Bone marrow (tissue), 2 donors: ENCODE data around the gene MYRFL.
"Not testable (repeated sequence)": the region's sequence is repeated elsewhere in the genome, so short reads cannot be mapped to it uniquely, and the experiment has no call there.

ENCODE experiments used
- DNase-seq, 2 donors: peaks; one replicate each; lab custom pipeline; 2025; lab: John Stamatoyannopoulos, UW

The MYRFL gene

DNA sequence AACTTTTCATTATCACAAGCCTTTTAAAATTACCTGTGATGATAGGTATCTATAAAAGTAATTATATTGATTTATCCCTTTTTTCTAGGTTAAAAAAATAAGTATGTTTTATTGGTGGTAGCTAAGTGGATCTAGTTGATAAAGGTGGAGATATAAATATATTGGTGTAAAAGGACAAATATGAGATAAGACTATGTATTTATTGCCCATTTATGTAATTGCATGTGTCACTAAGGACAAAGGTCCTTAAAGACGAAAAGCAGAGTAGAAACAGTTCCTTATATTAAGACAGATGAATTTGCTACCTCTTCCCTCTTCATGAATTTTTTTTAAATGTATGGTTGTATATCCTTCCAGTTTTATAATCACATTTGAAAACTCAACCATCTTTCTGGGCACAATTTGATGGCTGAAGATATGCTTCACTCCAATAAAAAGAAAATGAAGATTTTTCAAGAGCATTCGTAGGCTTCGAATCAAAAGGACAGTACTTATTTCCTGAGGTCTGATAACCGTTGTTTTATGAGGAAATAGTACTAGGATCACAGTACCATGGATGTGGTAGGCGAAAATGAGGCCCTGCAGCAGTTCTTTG is at the start of gene MYRFL:
Gene MYRFL (plus strand): TSS at position 262 of the 595 bp plus-strand sequence. CDS start 291 bp downstream, at position 553.
- DNase-seq: no peak

DNA sequence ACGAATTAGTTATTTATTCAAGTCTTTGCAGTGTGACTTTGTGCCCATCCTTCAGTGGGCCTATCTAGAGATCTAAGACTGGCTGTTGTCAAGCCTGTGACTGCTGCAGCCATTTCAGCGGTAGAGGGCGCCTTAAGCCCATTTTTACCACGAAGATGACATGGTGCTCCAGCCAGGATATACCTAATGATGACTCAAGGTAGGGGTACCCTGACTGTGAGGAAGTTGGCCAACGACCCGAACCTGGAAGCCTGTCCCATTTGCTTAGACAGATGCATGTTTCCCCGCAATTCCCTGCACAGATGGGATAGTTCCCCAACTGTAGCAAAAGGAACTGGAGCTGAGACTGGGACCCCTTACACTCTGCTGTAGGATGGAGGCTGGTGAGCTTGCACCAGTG is 45.1 kb upstream of the MYRFL start:
- no peak for DNase-seq

DNA sequence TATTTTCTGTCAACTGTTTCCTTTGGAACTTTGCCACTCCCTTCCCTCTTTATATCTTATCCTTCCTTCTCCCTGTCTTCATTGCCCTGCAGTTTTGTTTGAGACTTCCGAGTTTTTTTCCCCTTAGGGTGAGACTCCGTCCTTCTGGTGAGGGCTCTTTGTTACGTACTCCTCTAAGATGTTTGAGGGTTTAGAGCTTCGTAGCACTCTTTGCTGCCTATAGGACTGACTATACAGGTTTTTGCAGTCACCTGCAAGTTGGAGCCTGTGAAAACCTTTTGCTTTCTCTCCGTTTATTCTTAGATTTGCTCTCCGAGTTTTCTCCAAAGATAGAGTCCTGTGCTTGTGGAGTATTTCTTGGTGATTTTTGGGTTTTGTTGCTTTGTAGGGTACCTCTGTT is 41.7 kb upstream of the MYRFL start:
- no peak for DNase-seq

DNA sequence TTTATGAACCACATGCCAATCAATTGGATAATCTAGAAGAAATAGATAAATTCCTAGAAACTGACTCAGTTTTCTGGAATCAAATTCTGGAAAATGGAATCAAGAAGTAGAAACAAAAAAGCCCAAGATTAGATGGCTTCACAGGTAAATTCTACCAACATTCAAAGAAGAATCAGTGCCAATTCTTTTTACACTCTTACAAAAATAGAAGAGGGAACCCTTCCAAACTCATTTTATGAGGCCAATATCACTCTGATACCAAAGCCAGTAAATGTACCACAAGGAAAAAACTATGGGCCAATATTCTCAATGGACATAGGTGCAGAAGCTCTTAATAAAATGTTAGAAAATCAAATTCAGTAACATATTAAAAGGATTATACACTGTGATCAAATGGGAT is 35.7 kb upstream of the MYRFL start:
- no peak for DNase-seq

DNA sequence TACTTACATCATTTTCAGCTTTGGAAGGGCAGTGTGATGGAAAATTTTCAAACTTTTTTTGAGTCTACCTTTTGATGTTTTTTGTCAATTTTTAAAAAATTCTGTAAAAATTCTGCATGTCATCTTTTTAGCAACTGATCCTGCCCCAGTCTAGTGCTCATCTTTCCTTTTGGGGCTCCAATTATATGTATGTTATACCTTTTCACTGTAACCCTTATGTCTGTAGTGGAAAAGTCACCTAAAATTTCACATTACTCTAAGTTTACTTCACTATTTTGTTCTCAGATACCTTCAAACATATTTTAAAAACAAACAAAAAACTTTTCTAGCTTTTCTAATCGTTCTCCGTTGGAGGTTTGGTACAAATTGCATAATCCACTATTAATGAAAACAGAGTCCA is 32.5 kb upstream of the MYRFL start:
- no peak for DNase-seq

DNA sequence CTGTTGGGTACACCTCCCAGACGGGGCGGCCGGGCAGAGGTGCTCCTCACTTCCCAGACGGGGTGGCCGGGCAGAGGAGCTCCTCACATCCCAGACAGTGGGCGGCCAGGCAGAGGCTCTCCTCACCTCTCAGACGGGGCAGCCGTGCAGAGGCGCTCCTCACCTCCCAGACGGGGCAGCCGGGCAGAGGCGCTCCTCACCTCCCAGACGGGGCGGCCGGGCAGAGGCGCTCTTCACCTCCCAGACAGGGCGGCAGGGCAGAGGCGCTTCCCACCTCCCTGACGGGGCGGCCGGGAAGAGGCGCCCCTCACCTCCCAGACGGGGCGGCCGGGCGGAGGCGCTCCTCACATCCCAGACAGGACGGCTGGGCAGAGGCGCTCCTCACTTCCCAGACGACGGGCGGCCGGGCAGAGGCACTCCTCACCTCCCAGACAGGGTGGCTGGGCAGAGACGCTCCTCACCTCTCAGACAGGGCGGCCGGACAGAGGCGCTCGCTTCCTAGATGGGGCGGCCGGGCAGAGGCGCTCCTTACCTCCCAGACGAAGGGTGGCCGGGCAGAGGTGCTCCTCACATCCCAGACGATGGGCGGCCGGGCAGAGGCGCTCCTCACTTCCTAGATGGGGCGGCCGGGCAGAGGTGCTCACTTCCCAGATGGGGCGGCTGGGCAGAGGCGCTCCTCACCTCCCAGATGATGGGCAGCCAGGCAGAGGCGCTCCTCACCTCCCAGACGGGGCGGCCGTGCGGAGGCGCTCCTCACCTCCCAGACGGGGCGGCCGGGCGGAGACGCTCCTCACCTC is 17.7 kb upstream of the MYRFL start:
- DNase-seq: not testable (repeated sequence)

DNA sequence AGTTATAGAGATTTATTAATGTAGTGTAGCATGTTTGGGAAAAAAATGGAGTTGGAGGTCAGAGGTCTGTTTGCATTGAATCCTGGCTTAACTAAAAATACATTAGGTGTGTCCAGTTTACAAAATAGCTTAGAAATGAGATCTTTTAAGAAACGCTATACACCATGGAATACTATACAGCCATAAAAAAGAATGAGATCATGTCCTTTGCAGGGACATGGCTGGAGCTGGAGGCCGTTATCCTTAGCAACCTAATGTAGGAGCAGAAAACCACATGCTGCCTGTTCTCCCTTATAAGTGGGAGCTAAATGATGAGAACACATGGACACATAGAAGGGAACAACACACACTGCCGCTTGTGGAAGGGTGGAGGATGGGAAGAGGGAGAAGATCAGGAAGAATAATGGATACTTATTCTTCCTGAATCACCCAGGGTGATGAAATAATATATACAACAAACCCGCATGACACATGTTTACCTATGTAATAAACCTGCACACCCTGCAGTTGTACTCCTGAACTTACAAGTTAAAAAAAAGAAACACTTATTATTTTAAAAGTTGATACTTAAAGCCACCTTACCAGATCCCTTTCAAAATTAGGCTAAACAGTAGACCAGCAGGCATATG is 14.0 kb upstream of the MYRFL start:
- no peak for DNase-seq

DNA sequence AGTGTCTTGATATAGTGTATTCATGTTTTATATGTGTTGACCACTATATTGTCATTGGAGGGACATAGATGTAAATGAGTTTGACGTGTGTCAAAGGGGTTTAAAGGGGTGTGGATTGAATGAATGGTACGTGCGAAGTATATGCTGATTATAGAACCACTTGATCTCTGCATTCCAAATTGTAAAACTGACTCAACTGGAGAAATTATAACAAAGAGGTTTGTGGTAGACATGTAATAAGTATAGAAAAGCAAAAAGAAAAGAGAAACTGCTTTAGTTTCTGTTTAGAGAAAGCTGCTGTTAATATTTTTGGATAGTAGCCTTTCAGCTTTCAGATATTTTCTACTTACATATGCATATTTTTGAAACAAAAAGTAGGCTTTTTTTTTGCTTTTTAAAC is 8.9 kb upstream of the MYRFL start:
- no peak for DNase-seq

DNA sequence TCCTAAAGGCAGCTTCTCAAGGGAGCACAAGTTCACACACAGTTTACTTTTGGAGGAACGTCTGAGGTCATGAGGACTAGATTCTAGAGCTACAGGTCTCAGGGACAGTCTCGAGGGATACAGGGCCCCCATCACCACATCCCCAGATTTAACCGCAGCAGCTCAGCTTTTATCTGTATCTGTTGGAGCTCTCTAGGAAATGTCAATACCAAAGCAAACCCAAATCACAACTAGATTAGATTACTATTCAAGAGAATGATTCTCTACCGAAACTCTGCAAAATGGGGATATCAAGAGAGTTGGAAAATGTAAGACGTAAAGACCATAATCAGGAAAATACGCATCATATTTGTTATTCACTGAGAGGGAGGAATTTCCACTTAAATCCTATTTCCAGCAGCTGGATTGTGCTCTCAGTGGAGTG is 4.0 kb upstream of the MYRFL start:
- no peak for DNase-seq

DNA sequence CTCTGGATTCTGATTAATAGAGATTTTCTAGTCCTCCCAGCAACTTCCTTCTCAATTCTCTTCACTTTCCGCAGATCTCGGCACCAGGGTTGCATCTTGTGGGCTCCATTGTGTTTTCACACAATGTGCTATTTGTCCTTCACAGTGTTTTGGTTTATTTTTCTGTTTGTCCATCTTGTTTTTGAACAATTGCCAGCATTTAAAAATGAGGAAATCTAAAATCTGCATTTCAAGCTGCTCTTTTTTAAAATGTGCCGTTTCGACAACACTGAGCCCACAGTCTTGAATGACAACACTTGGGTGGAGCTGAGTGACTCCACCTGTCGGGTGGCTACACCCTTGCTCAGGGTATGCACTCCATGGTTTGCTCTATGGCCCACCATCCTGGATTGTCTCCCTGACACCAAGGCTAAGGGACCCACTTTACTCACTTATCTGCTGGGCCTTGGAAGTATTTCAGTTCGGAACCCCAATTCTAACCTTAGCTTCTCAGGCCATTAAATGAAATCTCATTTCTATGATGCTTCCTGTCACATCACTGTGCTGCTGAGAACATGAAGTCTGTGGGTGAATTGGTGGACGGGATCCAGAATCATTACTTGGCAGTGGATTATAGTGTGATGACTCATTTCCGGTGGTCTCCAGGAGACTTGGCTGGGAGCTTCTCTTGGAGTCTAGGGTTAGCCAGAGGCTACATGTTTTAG is 3.4 kb upstream of the MYRFL start:
- no peak for DNase-seq

DNA sequence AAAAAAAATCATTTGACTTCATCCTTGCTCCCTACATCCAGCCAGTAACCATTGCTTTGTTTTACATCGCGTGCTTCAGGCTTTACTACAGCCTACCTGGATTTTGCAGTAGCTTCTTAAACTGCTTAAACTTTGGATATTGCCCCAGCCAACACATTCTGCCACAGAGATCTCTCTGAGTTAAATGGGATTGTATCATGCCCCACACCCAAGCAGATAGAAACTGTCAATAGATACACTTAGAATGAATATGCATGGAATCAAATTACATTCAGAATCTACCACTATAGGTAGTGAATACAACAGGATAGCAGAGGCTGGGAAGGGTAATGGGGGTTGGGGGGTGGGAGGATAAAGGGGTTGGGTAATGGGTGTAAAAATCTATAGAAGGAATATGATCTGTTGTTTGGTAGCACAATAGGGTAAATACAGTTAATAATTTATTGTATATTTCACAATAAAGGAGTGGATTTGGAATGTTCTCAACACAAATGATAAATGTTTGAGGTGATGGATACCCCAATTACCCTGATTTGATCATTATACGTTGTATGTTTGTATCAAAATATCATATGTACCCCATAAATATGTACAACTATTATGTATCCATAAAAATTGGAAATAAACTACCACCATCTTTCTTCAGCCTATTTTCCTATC is 2.7 kb upstream of the MYRFL start:
- no peak for DNase-seq

DNA sequence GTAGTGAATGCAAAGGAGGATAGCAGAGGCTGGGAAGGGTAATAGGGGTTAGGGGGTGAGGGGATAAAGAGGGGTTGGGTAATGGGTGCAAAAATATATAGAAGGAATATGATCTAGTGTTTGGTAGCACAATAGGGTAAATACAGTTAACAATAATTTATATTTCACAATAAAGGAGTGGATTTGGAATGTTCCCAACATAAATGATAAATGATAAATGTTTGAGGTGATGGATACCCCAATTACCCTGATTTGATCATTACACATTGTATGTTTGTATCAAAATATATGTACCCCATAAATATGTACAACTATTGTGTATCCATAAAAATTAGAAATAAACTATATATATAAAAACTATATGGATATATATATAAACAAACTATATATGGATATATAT is 999 bp upstream of the MYRFL start:
- DNase-seq: no peak

DNA sequence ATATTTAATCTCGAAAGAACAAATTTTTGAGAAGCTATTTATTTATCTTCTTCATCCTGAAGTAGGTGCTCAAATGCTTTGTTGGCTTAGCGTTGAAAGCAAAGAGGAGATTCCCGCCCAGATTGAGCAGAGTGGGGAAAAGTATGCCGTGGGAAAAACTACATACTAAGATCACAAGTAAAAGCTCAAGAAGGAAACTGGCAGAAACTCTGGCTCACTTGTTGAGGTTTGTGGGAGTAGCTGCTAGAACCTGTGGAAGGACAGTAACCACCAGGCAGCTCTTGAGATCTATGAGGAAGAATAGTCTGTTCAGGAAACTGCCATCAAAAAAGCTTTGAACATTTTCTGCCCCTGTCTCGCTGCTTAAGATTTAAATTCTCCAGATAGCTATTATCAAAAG is 3.9 kb downstream of the MYRFL start:
- no peak for DNase-seq

DNA sequence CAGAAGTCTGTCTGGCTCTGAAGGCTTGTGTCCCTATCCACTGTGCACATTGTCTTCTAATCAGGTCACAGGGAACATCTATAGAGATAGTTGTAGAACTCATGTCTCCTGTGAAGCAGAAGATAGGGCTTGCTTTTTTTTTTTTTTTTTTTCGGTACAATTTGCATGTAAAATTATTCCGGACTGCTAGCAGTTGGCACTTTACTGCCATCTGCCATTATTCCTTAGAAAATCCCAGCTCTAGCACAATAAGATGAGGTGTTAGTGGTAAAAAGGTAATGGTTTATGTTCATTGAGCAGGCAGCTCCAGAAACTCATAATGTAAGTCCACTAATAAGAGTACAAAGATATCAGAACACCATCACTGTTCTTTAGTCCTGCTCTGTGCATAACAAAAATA is 8.7 kb downstream of the MYRFL start:
- no peak for DNase-seq

DNA sequence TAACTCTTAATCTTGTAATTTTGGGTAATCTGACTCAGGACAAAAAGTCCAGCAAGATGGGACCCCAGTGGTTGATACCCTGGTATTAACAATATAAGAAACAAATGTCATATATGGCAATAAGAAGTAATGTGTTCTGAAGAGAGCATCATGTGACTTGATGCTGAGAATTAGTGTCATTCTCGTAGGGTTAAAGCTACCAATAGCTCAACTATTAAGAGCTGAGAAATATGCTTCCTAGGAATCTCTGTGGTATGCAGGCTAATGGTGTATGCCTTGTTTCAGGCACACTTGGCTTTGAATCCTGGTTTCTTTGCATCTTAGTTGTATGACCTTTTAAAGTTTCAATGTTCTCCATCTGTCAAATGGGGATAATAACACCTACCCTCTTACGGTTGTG is 9.1 kb downstream of the MYRFL start:
- no peak for DNase-seq

DNA sequence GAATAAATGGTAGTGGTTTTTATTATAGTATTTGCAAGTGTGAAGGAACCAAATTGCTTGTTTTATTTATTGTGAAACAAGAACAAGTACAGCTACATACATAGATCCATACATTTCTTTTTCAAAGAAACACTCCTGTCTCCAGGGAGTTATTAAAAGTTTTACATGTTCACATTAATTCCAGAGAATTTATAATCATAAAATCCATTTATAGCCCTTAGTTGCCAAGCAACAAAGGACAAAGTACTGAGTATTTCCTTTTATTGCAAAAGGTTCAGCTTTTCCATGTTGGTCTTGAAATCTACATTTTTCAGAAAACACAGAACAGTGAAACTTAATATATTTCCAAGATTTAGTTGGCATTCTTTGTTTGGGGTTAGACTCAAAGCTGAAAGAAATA is 9.5 kb downstream of the MYRFL start:
- no peak for DNase-seq

DNA sequence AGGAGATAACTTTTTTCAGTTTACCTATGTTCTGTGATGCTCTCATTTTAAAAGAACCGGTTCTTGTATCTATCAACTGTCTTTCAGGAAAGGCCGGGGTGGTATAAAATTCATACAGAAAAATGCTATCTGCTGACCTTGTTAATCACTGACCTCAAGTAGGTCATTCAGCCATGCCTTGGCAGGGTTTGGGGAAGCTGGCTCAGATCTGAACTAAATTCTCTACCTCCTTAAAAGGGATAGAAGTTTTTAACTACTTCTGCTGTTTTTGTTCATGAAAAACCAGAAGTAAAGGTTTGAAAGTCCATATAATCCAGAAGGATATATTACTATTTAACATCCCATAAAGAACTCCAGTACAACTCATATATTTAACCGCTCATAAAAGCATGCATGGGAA is 10.1 kb downstream of the MYRFL start:
- DNase-seq: no peak

DNA sequence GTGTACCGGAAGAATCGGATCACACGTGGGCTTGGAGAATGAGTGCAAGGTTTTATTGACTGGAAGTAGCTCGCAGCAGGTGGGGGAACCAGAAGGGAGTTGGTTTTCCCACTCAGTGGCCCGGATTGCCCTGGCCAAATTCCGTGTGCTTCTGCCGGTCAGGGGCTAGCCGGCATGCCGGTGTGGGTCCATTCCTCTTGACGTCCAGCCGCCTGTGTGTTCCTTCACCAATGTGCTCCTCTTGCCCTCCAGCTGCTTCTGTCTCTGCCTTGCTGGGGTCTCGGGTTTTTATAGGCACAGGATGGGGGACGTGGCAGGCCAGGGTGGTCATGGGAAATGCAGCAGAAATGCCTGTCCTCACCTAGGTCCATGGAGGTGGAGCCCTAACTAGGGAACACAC is 11.0 kb downstream of the MYRFL start:
- DNase-seq: no peak

DNA sequence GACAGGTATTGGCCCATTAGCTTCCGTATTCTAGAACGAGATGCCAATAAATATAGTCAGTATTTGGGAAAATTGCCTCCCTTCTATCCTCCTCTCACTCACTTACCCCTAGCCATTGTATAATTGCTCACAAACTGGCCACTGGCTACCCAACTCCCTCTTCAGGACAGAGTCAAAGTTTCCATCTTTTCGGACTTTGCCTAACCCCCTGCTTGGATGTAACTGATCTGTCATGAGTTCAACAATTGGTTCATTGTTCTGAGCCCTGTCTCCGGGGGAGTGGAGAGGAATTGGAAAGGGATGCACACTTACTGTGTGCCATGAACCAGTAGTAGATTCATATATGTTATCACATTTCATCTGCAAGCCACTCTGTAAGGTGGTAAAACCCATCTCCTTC is 12.2 kb downstream of the MYRFL start:
- DNase-seq: no peak

DNA sequence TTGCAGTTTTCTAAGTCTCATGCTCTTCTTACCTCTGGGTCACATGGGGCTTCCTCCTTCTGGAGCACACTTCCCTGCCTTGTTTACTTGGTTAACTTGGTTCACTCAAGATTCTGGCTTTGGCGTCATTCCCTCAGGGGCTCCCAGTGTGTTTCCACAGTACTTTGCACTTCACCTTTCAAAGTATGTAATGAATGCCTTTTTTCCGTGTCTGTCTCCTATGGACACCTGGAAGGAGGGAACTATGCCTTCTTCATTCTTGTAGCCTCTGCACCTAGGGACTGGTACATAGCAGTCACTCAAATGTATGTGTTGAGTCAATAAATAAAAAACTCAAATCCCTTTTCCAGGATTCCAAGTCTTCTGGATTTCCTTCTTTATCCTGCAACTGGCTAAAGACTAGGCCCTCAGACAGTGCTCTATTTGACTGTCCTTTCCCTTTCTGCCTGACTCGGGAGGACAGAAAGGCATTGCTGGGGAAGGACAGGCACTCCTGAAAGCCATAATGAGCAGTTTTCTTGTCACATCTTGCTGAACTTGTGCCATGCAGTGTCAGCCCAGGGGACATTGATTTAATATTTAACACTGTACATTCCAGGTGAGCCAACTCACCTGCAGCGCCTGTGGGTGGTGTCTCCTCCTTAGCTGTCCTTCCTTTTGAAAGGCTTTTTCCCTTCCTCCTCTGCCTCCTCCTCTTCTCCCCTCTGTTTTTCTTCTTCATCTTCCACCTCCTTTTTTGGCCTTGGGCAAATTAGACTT is 12.8 kb downstream of the MYRFL start:
- DNase-seq: no peak

DNA sequence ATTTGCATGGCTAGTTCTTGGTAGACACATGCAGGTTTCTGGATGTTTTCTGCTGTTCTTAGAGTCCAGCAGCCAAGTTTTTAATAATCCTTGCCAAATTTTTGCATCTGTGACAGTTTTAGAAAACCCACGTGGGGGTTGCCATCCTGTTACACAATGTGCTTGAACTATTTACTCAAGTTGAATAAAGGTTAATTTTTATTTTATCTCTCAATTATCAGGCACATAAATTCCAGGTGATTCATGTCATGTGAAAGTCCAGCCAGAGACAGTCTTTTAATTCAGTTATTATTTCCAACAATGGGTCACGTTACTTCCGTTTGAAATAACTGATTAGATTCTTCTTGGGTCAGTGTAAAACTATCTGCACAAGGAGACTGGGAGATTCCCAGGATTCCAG is 15.7 kb downstream of the MYRFL start:
- no peak for DNase-seq

DNA sequence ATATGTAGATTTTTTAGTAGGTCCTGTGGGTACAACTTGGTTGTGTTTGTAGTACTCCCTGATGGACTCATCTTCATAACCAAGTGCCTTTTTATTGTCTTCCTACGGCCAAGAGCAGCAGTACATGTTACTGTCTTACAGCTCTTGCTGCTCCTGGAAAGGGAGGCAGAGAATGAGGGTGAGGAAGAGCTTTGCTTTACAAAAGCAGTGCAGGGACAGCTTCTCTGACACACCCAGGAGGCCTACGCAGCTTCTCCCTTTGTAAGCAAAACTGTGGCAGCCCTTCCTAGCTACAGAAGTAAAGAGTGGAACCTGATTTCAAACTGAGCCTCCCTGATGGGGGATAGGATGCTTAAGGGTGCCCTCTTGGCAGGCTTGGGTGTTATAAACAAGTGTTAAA is 18.6 kb downstream of the MYRFL start:
- DNase-seq: no peak
